Stimulated activated CD8-positive, alpha-beta memory T cell treated with anti-CD3 and anti-CD28 coated beads, Interleukin-4, amount 100 ng/mL, for 48 hours (primary cell): ENCODE results near the gene THAP7.
"Not testable (repeated sequence)": the region's sequence is repeated elsewhere in the genome, so short reads cannot be mapped to it uniquely, and the experiment has no call there.

Experiments used
- DNase-seq: peaks from one replicate; pipeline ENCODE4 v3.0.0-alpha.2; 2020

Gene THAP7

DNA sequence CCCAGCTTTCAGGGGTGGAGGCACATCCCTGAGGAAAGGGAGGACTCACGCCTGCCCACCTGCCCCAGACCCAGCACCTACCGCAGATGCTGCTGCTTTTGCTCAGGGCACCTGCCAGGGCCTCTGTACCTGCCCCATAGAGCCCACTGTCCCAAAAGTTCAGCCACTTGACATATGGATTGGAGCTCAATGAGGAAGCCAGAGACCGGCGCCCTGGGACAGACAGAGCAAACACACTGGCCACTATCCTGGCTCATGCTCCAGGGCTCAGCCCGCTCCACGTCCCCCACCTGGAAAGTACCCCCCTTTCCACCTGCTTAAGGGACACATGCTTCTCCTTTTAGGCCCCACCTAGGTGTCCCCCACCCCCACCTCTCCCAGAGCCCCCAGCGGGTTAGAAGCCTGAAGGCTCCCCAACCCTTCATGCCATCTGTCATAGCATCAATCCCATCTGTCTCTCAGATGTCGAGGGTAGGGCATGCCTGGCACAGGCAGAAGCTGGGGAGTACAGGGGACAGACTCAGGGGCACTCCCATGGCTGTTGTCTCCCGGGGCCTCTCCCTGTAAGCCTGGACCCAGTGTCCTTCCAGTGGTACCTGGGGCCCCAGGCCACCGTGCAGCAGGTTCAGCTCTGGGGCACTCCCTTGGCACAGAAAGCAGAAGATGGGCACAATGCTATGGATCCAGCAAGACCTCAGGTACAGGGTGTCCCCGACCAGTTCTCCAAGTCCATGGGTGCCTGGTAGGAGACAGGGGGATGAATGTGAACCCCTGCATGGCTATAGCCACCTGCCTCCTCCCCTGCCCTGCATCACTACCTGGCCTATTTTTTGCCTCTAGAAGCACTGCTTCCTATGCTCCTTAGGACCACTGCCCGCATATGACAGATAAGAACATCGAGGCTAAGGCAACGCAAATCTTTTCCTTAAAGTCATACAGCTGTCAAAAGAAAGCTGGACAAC lies 10.8 kb upstream of the THAP7 start:
- DNase-seq: no peak

DNA sequence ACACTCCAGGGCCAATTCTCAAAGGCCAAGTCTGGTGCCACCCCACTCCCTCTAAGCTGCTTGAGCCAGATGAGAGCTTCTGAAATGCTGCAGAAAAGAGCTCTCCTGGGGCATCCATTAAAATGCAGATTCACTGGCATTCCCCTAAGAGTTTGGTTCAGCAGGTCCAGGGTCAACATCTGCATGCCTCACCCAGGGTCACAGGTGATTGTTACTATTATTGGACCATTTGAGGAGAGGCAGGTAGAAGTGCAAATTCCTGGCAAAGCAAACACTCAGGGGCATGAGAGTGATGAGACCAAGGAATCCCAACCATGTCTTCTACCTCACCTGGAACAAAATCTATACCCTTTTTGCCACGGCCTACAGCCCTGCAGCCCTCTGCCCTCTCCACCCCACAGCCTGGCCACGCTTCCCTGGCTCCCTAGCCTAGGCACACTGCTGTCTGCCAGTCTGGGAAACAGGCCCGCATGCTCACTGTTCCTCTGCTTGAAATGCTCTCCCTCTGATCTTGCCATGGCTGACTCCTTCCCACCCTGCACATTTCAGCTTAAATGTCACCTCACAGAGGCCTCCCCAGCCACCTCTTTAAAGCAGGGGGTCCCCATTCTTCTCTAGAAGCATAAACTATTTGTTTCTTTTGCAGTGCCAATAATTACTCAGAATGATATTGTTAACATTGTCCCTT lies 8.7 kb upstream of the THAP7 start:
- no peak for DNase-seq

DNA sequence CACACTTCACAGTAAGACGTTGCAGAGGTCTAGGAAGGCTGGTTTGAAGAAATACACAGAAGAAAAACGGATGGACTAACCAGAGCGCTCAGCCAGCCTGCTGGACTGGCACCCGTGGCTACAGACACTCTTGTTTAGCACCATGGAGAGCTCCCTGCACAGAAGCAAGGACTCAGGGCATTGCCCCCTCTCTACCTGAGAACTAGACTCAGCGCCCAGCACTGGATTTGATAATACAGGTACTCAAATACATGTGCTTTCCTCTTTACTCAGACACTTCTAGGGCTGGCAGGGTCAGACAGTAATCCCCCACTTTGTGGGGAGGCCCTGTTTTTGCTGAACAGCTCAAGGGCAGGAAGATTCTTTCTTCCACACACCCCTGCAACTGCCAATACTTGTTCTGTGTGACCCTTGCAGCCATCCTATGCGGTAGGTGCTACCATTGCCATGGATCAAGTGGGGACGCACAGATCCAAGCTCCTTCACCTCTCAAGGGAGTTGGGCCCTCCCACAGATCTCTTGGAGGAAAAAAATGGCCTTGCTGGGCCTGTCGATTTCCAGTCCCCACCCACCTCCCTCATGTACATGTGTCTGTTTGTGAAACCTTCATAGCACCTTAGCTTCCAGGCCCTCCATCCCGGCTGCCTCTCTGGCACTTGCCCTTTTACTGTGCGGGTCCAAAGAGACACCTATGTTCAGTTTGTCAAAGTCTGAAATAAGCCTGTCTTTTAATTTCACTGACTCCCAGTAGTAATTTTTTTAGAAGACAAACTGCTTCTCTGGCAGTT lies 7.9 kb upstream of the THAP7 start:
- no peak for DNase-seq

DNA sequence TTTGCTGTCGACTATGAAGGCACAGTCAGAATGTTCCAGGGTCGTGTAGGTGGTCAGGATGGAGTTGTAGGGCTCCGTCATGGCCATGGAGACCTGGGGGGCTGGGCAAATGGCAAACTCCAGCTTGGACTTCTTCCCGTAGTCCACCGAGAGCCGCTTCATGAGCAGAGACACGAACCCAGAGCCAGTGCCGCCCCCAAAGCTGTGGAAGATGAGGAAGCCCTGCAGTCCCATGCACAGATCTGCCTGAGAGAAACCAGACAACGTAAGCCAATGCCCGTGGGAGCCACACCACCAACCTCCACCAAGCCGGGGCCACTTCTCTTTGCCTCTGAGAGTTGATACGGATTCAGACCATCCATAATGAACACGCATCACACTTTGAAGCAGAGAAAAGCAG lies 7.3 kb upstream of the THAP7 start:
- DNase-seq: not testable (repeated sequence)

DNA sequence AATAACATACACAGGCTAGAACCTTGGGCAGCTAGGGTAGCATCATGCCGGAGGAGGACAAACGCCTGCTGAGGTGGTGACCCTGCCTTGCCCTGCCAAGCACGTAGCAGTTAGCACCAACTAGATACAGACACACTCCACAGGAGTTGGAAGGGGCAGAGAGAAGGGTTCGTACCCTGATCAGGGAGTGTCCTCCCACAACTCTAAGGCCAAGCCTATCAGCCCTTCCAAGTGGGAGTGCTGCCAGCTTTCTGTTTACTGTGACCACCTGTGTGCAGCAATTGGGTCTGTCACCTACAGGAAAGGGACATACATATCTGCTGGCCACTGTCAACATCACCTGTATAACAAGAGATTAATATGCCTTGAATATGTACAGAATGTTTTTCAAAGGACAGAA lies 1.9 kb upstream of the THAP7 start:
- DNase-seq: no peak

DNA sequence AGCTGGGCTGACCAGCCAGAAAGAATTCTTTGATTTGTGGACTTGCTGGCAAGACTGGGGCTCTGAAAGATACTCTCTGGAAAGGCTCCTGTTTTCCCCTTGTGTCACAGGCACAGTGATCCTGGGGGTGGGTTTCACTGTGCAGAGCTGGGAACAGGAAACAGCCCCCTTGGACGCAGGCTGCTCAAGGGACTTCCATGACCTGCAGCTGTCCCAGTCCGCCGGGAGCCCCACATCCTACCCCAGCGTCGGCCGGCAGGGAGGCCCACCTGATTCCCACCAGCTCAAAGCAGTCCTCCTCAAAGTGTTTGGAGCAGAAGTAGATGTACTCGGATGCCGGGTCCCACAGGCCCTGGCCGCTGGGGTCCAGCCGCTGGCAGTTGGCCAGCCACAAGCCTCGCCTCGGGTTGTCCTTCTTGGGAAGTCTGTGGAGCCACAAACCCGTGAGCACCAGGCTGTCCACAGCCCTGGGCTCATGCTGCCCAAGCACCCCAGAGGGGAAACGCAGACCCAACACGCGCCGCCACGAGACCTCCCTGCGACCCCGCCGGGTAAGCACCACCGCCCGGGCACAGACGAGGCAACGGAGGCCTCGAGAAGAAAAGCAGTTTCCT lies 824 bp downstream of the THAP7 start:
- no peak for DNase-seq

DNA sequence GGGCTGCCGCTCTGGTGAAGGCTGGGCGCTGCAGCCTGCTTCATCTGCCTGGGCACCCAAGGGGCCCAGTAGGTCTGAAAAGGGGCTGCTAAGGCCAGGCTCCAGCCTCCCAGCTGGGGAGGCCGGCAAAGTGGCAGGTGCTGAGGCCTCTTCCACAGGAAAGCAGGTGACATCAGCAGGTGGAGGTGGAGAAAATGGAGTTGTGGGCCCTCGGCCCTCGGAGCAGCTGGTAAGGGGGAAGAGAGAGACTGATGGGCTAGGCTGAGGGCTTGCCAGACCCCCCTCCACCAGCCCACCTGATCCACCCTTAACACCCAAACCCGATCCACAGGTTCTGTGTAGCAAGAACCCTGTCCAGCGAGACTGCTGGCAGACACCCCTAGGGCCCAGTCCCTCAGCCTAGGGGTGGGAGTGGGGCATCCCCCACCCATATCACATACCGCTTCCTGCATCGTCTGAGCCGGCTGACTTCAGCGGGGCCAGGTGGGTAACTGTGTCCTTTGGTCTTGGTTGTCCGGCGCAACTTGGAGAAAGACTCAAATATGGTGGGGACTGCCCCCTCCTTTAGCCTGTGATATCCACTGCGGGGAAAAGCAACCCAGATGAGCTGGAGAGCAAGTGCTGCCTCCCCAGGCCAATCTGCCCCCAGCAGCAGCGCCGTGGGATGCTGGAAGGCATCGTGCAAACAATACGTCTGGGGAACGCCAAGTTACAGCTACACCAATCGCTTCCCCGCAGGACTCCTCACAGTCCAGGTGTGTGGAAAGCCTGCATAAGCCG lies 1.5 kb downstream of the THAP7 start:
- peak; percentile 34 for DNase-seq

DNA sequence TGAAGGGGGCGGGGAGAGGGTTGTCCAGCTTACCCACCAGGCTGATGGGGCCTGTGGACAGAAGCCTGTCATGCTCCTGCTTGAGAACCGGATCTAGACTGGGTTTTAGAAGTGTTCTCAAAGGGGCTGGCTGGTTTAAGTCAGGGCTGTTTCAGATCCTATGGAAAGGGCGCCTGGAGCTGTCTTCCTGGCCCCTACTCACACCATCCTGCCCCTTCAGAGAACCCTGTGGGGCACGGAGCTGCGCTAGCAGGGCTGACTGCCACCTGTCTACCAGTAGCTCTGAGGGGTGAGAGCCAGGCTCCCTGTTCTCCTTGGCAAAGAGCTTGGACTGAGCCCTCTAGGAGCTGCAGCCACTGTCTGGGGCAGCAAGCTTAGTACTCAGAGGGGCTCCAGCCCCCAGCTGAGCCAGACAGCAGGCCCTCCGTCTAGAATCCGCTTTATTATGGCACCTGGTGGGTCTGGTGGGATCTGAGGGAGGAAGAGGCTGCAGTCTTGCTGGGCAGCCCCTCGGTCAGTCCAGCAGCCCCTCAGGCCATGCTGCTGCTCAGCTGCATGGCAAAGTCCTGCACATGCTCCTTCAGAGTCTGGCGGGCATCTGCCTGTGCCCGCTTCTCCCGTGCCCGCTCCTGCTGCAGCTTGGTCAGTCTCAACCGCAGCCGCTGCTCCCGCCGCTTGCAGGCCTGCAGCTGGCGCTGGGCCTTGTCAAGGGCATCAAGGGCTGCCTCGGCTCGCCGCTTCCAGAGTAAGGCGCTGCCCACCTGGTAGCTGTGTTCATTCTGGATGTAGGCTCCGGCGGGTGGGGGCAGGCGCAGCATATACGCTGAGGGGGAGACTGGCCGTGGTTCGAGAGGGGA lies 2.3 kb downstream of the THAP7 start:
- DNase-seq: no peak

DNA sequence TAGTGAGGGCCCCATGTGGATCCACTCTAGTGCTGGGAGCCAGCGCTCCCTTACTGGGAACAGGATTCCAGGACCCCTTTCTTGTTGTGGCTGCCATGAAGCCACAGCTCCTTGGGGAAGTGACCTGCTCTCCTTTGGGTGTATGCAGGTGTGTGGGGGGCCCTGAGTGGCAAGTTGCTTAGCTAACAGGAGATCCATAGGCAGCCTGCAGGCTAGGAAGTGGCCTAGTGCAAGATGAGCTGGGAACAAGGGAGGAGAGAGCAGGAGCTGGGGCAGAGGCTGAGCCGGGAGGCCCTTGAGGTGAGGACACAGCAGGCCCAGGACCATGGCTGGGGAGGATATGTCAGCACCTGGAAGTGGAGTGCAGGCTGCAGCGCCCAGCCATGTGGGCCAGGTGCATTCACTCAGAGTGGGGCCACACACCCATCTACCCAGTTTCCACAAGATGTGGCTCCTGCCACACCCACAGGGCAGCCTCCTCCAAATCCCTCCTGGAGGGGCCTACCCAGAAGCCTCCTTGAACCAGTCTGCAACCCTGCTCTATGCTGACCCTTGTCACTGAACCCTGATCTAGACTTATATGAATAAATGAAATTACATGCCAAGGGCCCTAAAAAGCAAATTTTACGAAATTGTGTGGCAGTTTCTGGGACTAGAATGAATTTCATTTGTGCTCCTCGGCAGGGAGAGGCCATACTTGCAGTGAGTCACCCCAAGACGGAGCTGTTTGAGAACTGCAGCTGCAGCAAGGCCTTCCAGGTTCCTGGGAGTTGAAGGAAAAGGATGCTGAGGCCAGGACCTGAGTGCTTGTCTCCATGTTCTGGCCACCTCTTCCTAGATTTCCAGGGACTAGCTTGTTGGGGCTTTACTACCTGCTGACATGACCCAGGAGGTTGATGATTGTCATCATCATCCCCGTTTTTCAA lies 3.2 kb downstream of the THAP7 start:
- DNase-seq: no peak

DNA sequence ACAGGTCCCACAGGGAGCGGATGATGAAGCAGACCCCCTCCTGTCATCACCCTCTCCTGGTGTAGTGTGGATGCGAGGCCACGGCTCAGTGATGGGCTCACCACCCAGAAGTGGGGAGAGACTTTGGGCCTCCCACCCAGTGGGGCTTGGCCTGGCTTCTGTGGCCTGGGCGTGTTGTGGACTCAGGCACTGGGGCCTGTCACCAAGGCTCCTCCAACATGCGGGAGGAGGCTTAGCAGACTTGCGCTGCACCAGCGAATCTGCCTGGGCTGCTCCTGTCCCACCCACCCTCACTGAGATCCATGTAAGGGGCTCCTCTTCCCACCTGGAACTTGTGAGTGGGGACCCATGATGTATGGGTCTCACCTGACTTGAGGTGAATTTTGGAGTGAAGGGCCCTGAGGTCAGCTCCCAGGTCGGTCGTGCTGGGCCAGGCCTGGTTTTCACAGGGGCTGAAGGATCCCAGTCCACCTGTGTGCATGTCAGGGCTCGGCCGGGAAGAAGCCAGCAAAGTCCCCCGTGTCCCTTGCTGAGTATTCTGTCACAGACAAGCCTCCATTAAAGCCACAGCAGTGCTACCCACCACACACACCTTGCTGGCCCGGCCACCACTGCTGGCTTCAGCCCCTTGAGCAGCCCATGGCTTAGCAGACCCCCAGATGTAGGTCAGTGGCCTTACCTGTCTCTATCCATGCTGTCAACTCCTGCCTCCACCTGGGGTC lies 4.2 kb downstream of the THAP7 start:
- DNase-seq: no peak

DNA sequence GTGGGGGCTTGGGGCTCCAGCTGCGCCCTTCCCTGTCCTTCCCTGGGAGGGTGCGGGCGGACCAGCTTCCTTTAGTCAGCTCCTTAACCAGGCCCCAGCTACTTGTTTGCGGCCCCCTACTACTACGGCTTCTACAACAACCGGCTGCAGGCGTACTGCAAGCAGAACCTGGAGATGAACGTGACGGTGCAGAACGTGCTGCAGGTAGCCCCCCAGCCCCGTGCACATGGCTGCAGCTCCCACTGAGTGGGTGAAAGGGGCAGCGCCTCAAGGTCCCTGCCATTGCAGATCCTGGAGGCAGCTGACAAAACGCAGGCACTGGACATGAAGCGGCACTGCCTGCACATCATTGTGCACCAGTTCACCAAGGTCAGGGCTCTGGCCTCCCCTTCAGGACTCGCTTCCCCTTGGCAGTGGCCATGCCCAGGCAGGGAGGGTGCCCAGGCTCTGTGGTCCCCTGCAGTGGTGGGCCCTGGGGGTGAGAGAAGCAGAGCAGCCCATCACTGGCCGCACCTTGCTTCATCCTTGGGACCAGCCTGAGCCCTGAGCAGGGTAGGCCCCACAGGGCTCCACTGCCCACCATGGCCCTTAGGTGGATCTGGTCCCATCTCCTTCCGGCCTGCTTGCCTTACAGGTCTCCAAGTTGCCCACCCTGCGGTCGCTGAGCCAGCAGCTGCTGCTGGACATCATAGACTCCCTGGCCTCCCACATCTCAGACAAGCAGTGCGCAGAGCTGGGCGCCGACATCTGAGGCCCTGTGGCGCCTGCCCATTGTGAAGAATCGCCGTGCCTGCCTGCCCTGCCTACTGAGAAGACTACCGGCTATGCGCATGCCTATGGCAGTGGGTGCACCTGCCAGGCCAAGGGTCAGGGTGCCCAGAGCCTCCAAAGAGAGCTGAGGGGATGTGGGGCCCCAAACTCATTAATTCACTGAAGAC lies 5.1 kb downstream of the THAP7 start:
- no peak for DNase-seq

DNA sequence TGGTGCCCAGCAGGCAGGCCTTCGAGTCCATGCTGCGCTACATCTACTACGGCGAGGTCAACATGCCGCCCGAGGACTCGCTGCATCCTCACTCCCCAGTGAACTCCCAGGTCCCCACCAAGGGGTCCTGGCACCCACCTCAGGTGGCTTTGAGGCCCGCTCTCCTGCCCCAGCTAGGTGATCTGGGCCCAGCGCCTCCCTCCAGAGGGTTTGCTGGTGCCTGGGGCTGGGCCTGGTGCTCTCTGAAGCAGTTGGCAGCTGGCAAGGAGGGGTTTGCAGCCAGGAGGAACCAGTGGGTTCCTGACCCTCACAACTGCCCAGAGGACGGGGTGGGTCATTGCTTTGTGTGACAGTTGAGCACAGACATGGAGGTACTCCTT lies 5.9 kb downstream of the THAP7 start:
- no peak for DNase-seq

DNA sequence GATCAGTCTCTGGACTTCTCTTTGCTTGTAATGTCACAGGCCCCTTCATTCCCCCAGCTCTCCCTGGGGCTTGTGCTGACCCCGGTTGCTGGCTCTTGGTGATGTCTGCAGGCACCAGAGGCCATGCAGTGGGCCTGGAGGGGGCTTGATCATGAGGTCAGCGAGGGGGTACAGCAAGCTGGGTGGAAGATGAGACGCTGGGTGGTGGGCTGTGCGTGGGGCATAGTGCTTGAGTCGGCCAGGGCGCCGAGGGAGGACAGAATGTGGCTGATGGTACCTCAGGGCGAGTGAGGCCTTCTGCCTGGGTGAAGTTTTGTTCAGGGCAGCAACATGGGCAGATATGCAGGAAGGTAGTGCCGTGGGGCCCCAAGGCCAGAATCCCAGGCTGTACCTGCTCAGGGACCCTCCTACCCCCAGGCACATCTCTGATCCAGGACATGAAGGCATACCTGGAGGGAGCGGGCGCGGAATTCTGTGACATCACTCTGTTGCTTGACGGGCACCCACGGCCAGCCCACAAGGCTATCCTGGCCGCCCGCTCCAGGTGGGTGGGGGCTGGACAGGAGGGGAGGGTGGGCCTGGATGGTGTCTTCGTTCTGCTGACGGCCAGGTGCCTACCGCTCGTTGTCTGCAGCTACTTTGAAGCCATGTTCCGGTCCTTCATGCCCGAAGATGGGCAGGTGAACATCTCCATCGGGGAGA lies 6.4 kb downstream of the THAP7 start:
- DNase-seq: no peak

DNA sequence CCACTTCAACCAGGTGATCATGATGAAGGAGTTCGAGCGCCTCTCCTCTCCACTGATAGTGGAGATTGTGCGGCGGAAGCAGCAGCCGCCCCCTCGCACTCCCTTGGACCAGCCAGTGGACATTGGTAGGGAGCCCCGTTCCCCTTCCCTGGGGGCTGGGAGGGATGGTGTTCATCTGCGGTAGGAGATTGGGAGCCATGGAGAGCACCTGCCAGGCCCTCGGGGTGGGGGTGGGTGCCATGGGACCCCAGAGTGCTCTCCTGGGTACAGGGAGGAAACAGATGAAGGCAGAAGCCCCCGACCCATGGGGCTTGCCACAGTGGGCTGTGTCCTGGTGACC lies 7.0 kb downstream of the THAP7 start:
- DNase-seq: no peak

DNA sequence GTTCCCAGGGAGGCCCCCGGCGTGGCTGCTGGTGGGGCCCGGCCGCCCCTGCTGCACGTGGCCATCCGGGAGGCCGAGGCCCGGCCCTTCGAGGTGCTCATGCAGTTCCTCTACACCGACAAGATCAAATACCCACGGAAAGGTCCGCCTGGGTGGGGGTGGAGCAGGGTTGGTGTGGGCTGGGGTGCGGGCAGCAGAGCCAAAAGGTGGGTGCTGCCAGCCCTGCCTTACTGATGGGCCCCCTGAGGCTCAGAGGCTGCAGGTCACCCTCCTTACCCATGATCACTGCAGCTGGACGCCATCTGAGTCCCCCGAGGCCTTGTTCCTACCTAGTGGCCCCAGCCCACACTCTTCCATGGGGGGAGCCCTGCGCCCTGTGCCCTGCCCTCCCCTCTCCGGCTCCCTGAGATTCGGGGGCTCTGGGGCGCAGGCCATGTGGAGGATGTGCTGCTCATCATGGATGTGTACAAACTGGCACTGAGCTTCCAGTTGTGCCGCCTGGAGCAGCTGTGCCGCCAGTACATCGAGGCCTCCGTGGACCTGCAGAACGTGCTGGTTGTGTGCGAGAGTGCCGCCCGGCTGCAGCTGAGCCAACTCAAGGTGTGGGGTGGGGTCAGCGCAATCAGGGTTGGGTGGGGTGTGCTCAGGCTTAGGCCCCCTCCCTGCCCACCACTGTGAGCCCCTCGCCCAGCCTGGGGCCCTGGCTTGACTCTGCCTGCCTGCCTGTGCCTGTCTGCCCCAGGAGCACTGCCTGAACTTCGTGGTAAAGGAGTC lies 7.6 kb downstream of the THAP7 start:
- no peak for DNase-seq

DNA sequence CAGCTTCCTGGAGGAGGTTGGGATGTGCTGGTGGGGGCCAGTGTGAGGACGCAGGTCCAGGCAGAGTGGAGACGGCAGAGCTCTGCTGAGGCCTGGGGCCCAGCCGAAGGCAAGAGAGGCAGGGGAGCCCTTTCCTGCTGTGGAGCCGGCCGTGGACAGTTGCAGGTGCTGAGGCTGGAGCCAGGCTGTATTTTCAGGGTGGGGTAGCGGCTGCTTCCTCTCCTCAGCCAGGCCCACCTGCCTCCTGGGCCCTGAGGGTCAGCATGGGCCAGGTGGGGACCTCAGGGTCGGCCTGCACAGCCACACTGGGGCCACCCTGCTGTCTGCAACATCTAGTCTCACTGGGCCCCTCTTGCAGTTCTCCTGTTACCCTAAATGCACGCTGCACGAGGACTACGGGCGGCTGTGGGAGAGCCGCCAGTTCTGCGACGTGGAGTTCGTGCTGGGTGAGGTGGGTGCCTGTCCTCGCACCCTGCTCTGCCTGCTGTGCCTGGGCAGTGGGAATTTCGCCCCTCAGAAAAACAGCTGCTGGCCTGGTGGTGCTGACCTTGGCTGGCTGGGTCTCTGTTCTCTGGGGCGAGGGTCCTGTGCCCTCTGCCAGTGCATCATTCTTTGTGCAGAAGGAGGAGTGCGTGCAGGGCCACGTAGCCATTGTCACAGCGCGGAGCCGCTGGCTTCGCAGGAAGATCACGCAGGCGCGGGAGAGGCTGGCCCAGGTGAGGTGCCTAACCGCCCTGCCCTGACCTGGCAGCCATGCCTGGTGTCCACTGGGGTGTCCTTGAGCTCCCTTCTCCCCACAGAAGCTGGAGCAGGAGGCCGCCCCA lies 8.4 kb downstream of the THAP7 start:
- DNase-seq: no peak
